DND-41 (cell line): ENCODE data around the gene SAMD4B.

Source experiments
- ATAC-seq: fragments of 200-7000 bp; cut with Tn5 transposase; 3 replicates; pipeline ENCODE4 v1.9.1; 2021; ENCODE audit warnings: low read depth; ENCODE audit not compliant: insufficient read depth
- DNase-seq: peaks from one replicate; pipeline ENCODE4 v3.0.0-alpha.2; 2020
- H2AFZ ChIP-seq: 2 replicates; pipeline ENCODE4 v1.6.0; 2012; ENCODE audit warnings: low read depth, low read length
- H3K27ac ChIP-seq: 2 replicates; pipeline ENCODE4 v1.5.1; 2012; ENCODE audit warnings: low read length, inconsistent platforms
- H3K27me3 ChIP-seq: fragments of 200-600 bp; sonication (generic); 2 replicates; pipeline ENCODE4 v1.6.0; 2012; ENCODE audit warnings: low read length, mild to moderate bottlenecking, inconsistent platforms; ENCODE audit not compliant: insufficient read depth, poor library complexity
- H3K36me3 ChIP-seq: 2 replicates; pipeline ENCODE4 v1.5.1; 2012; ENCODE audit warnings: low read length, inconsistent platforms; ENCODE audit not compliant: insufficient read depth
- H3K4me1 ChIP-seq: 2 replicates; pipeline ENCODE4 v1.5.1; 2012; ENCODE audit warnings: mild to moderate bottlenecking, low read length; ENCODE audit not compliant: insufficient read depth
- H3K4me2 ChIP-seq: 2 replicates; pipeline ENCODE4 v1.6.0; 2012; ENCODE audit warnings: mild to moderate bottlenecking, moderate library complexity, low read length, inconsistent platforms; ENCODE audit not compliant: insufficient read depth
- H3K4me3 ChIP-seq, 2 experiments: fragments of 200-600 bp in 1 of 2; shearing (Covaris generic) in 1 of 2; 2 replicates each; pipeline ENCODE4 v1.5.1; 2012 to 2016; ENCODE audit warnings: inconsistent platforms in 2 of 2, low read length in 2 of 2, mild to moderate bottlenecking in 2 of 2, low read depth in 1 of 2, moderate library complexity in 1 of 2
- H3K79me2 ChIP-seq: 2 replicates; pipeline ENCODE4 v1.6.0; 2012; ENCODE audit warnings: low read length, inconsistent platforms; ENCODE audit not compliant: insufficient read depth
- H3K9ac ChIP-seq: 2 replicates; pipeline ENCODE4 v1.6.0; 2012; ENCODE audit warnings: low read depth, mild to moderate bottlenecking, inconsistent platforms, low read length, moderate library complexity
- H3K9me3 ChIP-seq: 2 replicates; pipeline ENCODE4 v1.5.1; 2012; ENCODE audit warnings: low read length, moderate library complexity, mild to moderate bottlenecking, inconsistent platforms; ENCODE audit not compliant: insufficient read depth, severe bottlenecking
- H4K20me1 ChIP-seq: 2 replicates; pipeline ENCODE4 v1.6.0; 2012; ENCODE audit warnings: low read length; ENCODE audit not compliant: insufficient read depth
- CTCF ChIP-seq: IDR thresholded peaks from 2 replicates; pipeline ENCODE4 v1.5.1; 2012; ENCODE audit warnings: borderline replicate concordance, low read length, moderate library complexity, mild to moderate bottlenecking; ENCODE audit not compliant: poor library complexity, severe bottlenecking; ENCODE audit errors: extremely low read depth
- EZH2 ChIP-seq: IDR thresholded peaks from 3 replicates; pipeline ENCODE4 v1.6.1; 2012; ENCODE audit warnings: borderline replicate concordance, low read depth, mild to moderate bottlenecking, moderate library complexity, low read length, inconsistent platforms; ENCODE audit not compliant: severe bottlenecking

SAMD4B gene

GRCh38 chr19:39345956-39346355 is 3.7 kb downstream of the SAMD4B start:
- peak overlapping the region; percentile 76 for H3K4me2 ChIP-seq
- no peak for ATAC-seq
- H3K79me2 ChIP-seq = peaks cover 90% of the 10 kb centered on the region
- no peak overlapping the region for H3K9ac ChIP-seq
- no peak overlapping the region for H2AFZ ChIP-seq
- H3K36me3 ChIP-seq = peaks cover 50% of the 10 kb centered on the region
- H3K4me1 ChIP-seq = peaks cover 39% of the 10 kb centered on the region
- H3K27ac ChIP-seq = no peak overlapping the region
- TF ChIP-seq CTCF (no peak), EZH2 (no peak)
- no peak overlapping the region for H3K4me3 ChIP-seq
- H3K9me3 ChIP-seq = no peaks in the 10 kb centered on the region
- H4K20me1 ChIP-seq = peaks cover 60% of the 10 kb centered on the region
- no peaks in the 10 kb centered on the region for H3K27me3 ChIP-seq
- no peak for DNase-seq

GRCh38 chr19:39347332-39348164 is 5.3 kb downstream of the SAMD4B start:
- Histone ChIP-seq H3K9ac (no peak overlapping the region), H3K4me2 (no peak overlapping the region), H3K27ac (no peak overlapping the region), H3K79me2 (peaks cover 94% of the 10 kb centered on the region), H4K20me1 (peaks cover 68% of the 10 kb centered on the region), H3K9me3 (no peaks in the 10 kb centered on the region), H3K27me3 (no peaks in the 10 kb centered on the region), H3K4me1 (peaks cover 38% of the 10 kb centered on the region), H2AFZ (no peak overlapping the region), H3K4me3 (no peak overlapping the region), H3K36me3 (peaks cover 65% of the 10 kb centered on the region)
- DNase-seq (no peak), ATAC-seq (no peak)
- TF ChIP-seq EZH2 = no peak

GRCh38 chr19:39349326-39349725 is 7.1 kb downstream of the SAMD4B start:
- H3K4me3 ChIP-seq = no peak overlapping the region
- peaks cover 81% of the 10 kb centered on the region for H3K79me2 ChIP-seq
- no peaks in the 10 kb centered on the region for H3K9me3 ChIP-seq
- peaks cover 55% of the 10 kb centered on the region for H4K20me1 ChIP-seq
- no peak overlapping the region for H3K4me2 ChIP-seq
- H3K27ac ChIP-seq = no peak overlapping the region
- no peak overlapping the region for H3K9ac ChIP-seq
- DNase-seq = no peak
- H3K36me3 ChIP-seq = peaks cover 73% of the 10 kb centered on the region
- peaks cover 24% of the 10 kb centered on the region for H3K4me1 ChIP-seq
- H2AFZ ChIP-seq = no peak overlapping the region
- no peak for ATAC-seq
- no peak for TF ChIP-seq EZH2
- TF ChIP-seq CTCF = no peak
- H3K27me3 ChIP-seq = no peaks in the 10 kb centered on the region

- DNase-seq (no peak), ATAC-seq (no peak)
- Histone ChIP-seq H3K27ac (no peak overlapping the region), H3K9ac (no peak overlapping the region), H3K27me3 (no peaks in the 10 kb centered on the region), H3K4me2 (no peak overlapping the region), H4K20me1 (peaks cover 48% of the 10 kb centered on the region), H3K36me3 (peaks cover 72% of the 10 kb centered on the region), H3K9me3 (no peaks in the 10 kb centered on the region), H2AFZ (no peak overlapping the region), H3K4me3 (no peak overlapping the region), H3K4me1 (peaks cover 15% of the 10 kb centered on the region), H3K79me2 (peaks cover 72% of the 10 kb centered on the region)
- TF ChIP-seq CTCF = no peak
- no peak for TF ChIP-seq EZH2
These were observed 7.9 kb downstream of the SAMD4B start for GRCh38 chr19:39350156-39350555.
